Small intestine (tissue), 7 donors: Measurements from ENCODE around the gene CD226. TPM values are rescaled to one million over a fixed set of nuclear protein-coding genes. Genes with fewer than 3 reads are reported as not detected.
A peak's percentile ranks its signal among the peaks of the same experiment; 100 is the strongest.
"Not testable (repeated sequence)": the region's sequence is repeated elsewhere in the genome, so short reads cannot be mapped to it uniquely, and the experiment has no call there.

Source experiments
- DNase-seq, 2 donors: peaks; one replicate each; pipeline versions ENCODE4 v3.0.0 to v3.0.0-alpha.2; 2013
- FAIRE-seq: peaks from 2 replicates; lab custom pipeline; 2012; peaks lifted over from hg19 to GRCh38; lab: Jason Lieb, UNC
- H3K27ac ChIP-seq, 3 donors: one replicate each; pipeline ENCODE4 v1.5.1; 2013; ENCODE audit warnings: low read length in 2 of 3, mild to moderate bottlenecking in 2 of 3, control low read depth in 1 of 3, inconsistent platforms in 1 of 3, low read depth in 1 of 3, moderate library complexity in 1 of 3
- H3K27me3 ChIP-seq, 3 donors: one replicate each; pipeline ENCODE4 v1.6.1; 2013; ENCODE audit warnings: low read length in 3 of 3, inconsistent platforms in 1 of 3; ENCODE audit not compliant: control insufficient read depth in 3 of 3, insufficient read depth in 3 of 3
- H3K36me3 ChIP-seq, 3 donors: one replicate each; pipeline ENCODE4 v1.6.1; 2013; ENCODE audit warnings: low read length in 3 of 3, inconsistent platforms in 1 of 3, low read depth in 1 of 3, mild to moderate bottlenecking in 1 of 3, moderate library complexity in 1 of 3; ENCODE audit not compliant: control insufficient read depth in 3 of 3, insufficient read depth in 2 of 3
- H3K4me1 ChIP-seq, 3 donors: one replicate each; pipeline ENCODE4 v1.6.1; 2013; ENCODE audit warnings: low read length in 2 of 3, inconsistent platforms in 1 of 3, low read depth in 1 of 3, mild to moderate bottlenecking in 1 of 3, moderate library complexity in 1 of 3; ENCODE audit not compliant: control insufficient read depth in 3 of 3, insufficient read depth in 2 of 3
- H3K4me3 ChIP-seq, 3 donors: one replicate each; pipeline ENCODE4 v1.5.1; 2013; ENCODE audit warnings: low read length in 3 of 3, control low read depth in 1 of 3, inconsistent platforms in 1 of 3, low read depth in 1 of 3, mild to moderate bottlenecking in 1 of 3, moderate library complexity in 1 of 3
- H3K9me3 ChIP-seq, 2 donors: one replicate each; pipeline ENCODE4 v1.6.1; 2013; ENCODE audit warnings: low read depth in 1 of 2, low read length in 1 of 2; ENCODE audit not compliant: control insufficient read depth in 2 of 2, insufficient read depth in 1 of 2
- WGBS, 3 donors: extraction: QIAGEN DNeasy Blood & Tissue Kit; methylation state at CpG; one replicate each; pipeline ENCODE4 v1.1.7; 2013; 5-methylcytosine and 5-hydroxymethylcytosine counted together
- polyA plus RNA-seq, 4 donors: library from polyadenylated mRNA; stranded (reverse) in 3 of 4; unstranded in 1 of 4; fragments of 200-250 nt in 3 of 4; fragments of 120-200 nt in 1 of 4; gene quantifications; one replicate each; pipeline versions ENCODE4 v1.2.1 to v1.2.3, GENCODE V29; 2013
- donor health status: healthy with polysubstance abuse.
- donor health status: control.
- donor health status: control.
- donor health status: Bipolar disorder and iron deficiency.
- donor health status: healthy.

The CD226 gene
- polyA plus RNA-seq, 4 donors = 0.22 to 1.6 (median 0.74) TPM

DNA sequence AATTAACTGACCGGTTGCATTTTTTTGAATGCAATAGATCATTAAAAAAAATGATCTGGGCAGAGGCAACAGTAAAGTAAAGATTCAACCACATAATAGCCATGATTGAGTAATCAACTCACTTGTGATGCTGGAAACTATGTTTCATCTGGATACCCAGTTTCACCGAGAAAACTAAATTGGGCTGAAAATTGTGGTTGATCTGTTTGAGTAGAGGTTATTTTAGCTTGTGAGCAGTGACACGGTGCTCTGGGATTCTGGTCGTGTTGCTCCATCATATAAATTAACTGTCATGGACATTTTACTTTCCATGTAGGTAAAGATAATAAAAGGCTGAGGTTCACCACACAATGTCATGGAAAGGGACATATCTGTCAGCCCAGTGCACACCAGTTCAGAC lies 58.7 kb downstream of the CD226 start:
- H3K27ac ChIP-seq = no peak overlapping the region
- no peaks in the 10 kb centered on the region for H3K27me3 ChIP-seq
- no peaks in the 10 kb centered on the region for H3K4me1 ChIP-seq
- 82 to 87% (median 83%) methylated on average over 4 of the region's 4 CpGs for WGBS, 3 donors
- no peaks in the 10 kb centered on the region for H3K36me3 ChIP-seq
- no peak for DNase-seq
- no peak for FAIRE-seq
- no peak overlapping the region for H3K4me3 ChIP-seq
- no peaks in the 10 kb centered on the region for H3K9me3 ChIP-seq

GRCh38 chr18:69887256-69887655 lies 60.4 kb downstream of the CD226 start:
- Histone ChIP-seq H3K4me3 (no peak overlapping the region), H3K36me3 (no peaks in the 10 kb centered on the region), H3K27ac (no peak overlapping the region), H3K27me3 (no peaks in the 10 kb centered on the region), H3K9me3 (no peaks in the 10 kb centered on the region), H3K4me1 (no peaks in the 10 kb centered on the region)
- FAIRE-seq = no peak
- WGBS, 3 donors = 83 to 88% (median 87%) methylated on average over 2 of the region's 2 CpGs
- no peak for DNase-seq

- Histone ChIP-seq H3K4me3 (no peak overlapping the region), H3K27ac (no peak overlapping the region), H3K27me3 (no peaks in the 10 kb centered on the region), H3K4me1 (no peaks in the 10 kb centered on the region), H3K9me3 (no peaks in the 10 kb centered on the region), H3K36me3 (no peaks in the 10 kb centered on the region)
- FAIRE-seq (no peak), DNase-seq (peak in 1 of 2 donors; percentile 47)
- 58 to 71% (median 60%) methylated on average over 20 of the region's 20 CpGs for WGBS, 3 donors
These were observed 61.7 kb downstream of the CD226 start for GRCh38 chr18:69885841-69886531.

DNA sequence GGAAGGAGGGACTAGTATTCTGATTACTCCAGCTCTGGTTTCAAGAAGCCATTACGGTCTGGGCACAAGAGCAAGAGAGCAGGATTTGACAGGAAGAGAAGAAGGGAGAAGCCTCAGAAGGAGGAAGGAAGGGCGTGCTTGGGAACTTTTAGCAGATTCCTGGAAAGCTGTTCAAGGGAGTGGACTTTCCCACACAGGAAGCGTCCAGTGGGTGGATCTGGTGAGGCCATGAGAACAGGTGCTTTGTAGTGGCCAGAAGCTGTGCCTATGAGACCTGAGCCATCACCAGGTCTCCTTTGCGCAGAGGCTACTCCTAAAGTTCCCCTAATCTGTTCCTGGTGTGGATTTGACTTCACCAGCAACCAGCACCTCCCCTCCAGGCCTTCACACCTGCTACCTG lies 62.3 kb downstream of the CD226 start:
- Histone ChIP-seq H3K4me1 (no peaks in the 10 kb centered on the region), H3K27me3 (no peaks in the 10 kb centered on the region), H3K4me3 (no peak overlapping the region), H3K36me3 (no peaks in the 10 kb centered on the region), H3K27ac (no peak overlapping the region), H3K9me3 (no peaks in the 10 kb centered on the region)
- DNase-seq (no peak), FAIRE-seq (no peak)
- WGBS, 3 donors = 84 to 96% (median 90%) methylated on average over 4 of the region's 4 CpGs

- FAIRE-seq (no peak), DNase-seq (no peak)
- Histone ChIP-seq H3K4me3 (no peak overlapping the region), H3K36me3 (no peaks in the 10 kb centered on the region), H3K27ac (no peak overlapping the region), H3K4me1 (no peaks in the 10 kb centered on the region), H3K9me3 (peaks cover 0 to 2% of the 10 kb centered on the region in 2 donors), H3K27me3 (no peaks in the 10 kb centered on the region)
- WGBS, 3 donors = 37 to 49% (median 47%) methylated on average over 3 of the region's 3 CpGs
These were observed 63.9 kb downstream of the CD226 start for GRCh38 chr18:69883781-69884180.

DNA sequence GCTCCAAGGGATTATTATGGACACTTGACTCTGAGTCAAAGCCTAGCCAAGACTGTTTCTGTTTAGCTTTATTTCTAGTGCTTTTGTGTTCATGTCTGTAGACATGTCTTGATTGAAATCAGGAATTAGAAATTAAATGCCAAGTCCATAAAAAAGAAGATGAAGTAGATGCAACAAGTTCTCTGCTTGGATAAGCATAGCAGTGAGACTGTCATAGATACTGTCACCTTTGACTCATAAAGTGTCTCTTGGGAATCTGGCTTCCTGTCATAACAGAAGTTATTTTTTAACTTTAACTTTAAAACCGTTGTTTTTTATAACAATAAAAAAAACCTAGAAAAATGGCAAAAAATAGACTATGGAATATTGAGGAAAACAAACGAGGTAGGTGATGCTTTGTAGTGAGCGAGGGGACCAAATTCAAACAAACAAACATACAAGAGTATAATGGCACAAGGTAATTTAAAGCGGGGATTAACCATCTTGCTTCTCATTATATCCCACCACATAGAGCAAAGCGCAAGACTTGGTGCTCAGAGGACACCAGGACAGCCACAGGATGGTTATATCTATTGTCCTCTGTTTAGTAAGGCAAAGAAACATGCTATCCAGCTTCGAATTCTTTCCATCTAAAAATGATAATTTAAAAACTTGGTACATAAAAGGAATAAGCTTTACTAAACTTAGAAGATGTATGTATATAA lies 64.6 kb downstream of the CD226 start:
- no peak overlapping the region for H3K4me3 ChIP-seq
- no peaks in the 10 kb centered on the region for H3K4me1 ChIP-seq
- no peak for FAIRE-seq
- no peaks in the 10 kb centered on the region for H3K27me3 ChIP-seq
- no peak overlapping the region for H3K27ac ChIP-seq
- no peaks in the 10 kb centered on the region for H3K36me3 ChIP-seq
- H3K9me3 ChIP-seq = peaks cover 0 to 4% of the 10 kb centered on the region in 2 donors
- 82 to 85% (median 83%) methylated on average over 6 of the region's 6 CpGs for WGBS, 3 donors
- no peak for DNase-seq

DNA sequence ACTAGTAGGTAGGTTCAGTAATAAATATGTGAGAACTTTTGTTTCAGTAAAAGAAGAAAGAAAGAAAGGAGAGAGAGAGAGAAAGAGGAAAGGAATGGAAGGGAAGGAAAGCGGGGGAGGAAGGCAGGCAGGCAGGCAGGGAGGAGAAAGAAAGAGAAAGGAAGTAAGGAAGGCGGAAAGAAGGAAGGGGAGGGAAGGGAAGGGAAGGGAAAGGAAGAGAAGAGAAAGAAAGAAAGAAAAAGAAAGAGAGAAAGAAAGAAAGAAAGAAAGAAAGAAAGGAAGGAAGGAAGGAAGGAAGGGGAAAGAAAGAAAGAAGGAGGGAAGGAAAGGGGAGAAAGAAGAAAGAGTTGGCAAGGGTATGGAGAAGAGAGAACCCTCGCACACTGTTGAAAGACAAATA lies 67.6 kb downstream of the CD226 start:
- H3K27me3 ChIP-seq = no peaks in the 10 kb centered on the region
- no peak overlapping the region for H3K4me3 ChIP-seq
- no peaks in the 10 kb centered on the region for H3K4me1 ChIP-seq
- 93 to 99% (median 96%) methylated on average over 3 of the region's 3 CpGs for WGBS, 3 donors
- H3K36me3 ChIP-seq = no peaks in the 10 kb centered on the region
- DNase-seq (no peak), FAIRE-seq (no peak)
- H3K9me3 ChIP-seq = peaks cover 0 to 4% of the 10 kb centered on the region in 2 donors
- H3K27ac ChIP-seq = no peak overlapping the region

DNA sequence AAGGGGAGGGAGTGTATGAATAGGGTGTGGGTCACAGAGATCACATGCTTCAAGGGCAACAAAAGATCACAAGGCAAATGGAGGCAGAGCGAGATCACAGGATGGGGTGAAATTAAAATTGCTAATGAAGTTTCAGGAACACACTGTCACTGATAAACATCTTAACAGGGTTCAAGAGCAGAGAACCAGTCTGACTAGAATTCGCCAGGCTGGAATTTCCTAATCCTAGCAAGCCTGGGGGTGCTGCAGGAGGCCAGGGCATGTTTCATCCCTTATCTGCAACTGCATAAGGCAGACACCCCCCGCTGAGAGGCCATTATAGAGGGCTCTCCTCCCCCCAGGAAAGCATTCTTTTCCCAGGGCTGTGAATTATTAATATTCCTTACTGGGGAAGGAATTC lies 68.6 kb downstream of the CD226 start:
- not testable (repeated sequence) for H3K36me3 ChIP-seq, H3K27me3 ChIP-seq, DNase-seq, H3K4me3 ChIP-seq, H3K4me1 ChIP-seq, FAIRE-seq, H3K9me3 ChIP-seq, H3K27ac ChIP-seq
- WGBS, 3 donors = 74 to 84% (median 82%) methylated on average over 3 of the region's 3 CpGs
